T-helper 1 cell treated with Interleukin-12 subunit alpha and Interleukin-12 subunit beta and Interleukin-4 antibody, amounts not matched to agents 30 ng/mL and 1 ng/mL, for 36 hours (primary cell): ENCODE measurements around the gene MACF1. TPM values are rescaled to one million over a fixed set of nuclear protein-coding genes. Genes with fewer than 3 reads are reported as not detected.
"Not testable (repeated sequence)": the region's sequence is repeated elsewhere in the genome, so short reads cannot be mapped to it uniquely, and the experiment has no call there.

Experiments used
- intact Hi-C: fragments of 100-400 bp; cut with micrococcal nuclease; formaldehyde crosslinking; loops from one replicate; pipeline ENCODE4 v1.15.1; 2024
- total RNA-seq: library from RNA; stranded (reverse); gene quantifications from 2 replicates; pipeline ENCODE4 v1.2.3, GENCODE V29; 2022

The MACF1 gene
- total RNA-seq, 1 donor from 2014 or later, result 405 TPM

DNA sequence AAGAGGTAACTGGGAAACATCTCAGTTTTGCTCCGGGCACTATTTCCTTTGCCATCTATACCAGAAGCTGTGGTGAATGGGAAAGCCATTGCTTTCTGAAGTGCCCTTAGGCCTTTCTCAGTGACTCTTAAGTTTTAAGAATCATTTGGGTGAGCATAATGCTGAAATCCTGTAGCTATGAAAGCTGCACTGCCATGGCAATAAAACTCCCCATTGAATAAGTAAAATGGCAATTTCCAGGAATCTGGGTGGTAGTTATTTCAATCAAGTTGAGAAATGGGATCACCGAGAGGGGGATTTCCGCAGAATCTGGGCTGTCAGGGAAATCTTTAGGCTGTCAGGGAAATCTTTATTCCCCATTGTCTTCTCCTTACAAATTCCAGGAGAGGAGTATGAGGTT is 26.8 kb upstream of the MACF1 start:
- intact Hi-C loops, result no loop called here

DNA sequence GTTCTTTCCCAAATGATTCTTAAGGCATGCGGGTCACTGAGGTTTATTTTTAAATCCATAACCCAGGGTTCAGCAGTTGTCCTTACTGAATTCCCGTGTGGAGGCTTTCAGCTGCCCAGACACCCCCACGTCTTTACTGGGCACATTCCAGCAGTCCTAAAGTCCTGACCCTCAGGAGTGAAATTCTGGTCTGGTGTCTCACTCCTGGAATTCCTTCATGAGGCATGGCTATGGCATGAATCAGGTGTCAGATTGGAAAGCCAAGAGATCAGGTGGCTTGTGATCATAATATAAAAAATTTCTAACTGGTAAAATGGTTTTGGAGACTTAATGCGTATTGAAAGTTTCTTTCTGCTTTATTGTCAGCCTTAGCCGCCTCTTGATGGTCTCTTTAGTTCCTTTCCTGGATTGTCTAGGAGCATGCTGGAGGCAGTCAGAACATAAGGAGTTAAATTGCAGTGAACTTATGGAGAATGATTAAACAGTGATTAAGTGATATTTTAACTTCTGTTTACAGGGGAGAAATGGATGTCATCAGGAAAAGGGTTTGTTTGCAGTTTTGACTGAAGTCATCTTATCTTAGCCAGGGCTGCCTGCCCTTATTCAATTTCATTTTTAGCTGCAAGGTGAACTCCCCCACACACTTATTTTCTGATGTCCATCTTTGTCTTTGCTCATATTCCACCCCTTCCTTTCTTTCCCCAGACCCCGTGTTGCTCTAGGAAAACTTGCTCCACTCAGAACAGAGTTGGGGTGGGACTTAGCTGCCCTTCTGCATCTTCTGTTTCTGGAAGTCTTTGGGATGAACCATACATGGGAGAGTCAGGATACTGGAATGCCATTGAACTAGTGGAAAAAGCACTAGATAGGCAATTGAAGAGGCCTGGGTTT is 25.7 kb upstream of the MACF1 start:
- intact Hi-C loops, result no loop called here

DNA sequence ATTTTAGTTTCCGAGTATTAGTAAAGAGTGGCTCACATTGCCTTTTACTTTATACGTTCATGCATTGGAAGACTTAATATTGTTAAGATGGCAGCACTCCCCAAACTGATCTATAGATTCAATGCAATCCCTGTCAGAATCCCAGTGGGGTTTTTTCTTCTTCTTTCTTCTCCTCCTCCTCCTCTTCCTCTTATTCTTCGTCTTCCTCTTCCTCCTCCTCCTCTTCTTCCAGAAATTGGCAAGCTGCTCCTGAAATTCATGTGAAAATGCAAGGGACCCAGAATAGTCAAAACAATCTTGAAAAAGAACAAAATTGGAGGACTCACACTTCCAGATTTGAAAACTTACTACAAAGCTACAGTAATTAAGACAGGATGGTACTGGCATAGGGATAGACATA is 23.2 kb upstream of the MACF1 start:
- intact Hi-C loops, result loop anchor here (5.0 to 10.0 kb wide), 2 partner anchors 36 to 393 kb away; partner anchors contain the start of gene PABPC4

DNA sequence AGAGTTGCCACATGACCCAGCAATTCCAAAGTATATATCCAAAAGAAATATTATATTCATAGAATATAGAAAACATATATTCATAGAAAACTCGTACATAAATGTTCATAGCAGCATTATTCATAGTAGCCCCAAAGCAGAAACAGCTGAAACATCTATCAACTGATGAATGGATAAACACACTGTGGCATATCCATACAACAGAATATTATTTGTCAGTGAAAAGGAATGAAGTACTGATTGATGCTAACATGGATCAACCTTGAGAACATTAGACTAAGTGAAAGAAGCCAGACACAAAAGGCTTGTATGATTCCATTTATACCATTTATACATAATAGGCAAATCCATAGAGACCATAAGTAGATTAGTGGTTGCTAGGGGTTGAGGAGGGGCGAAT is 21.7 kb upstream of the MACF1 start:
- intact Hi-C loops, result loop anchor here (1.0 to 10.0 kb wide), 8 partner anchors 9 to 392 kb away; partner anchors contain the start of gene PABPC4

DNA sequence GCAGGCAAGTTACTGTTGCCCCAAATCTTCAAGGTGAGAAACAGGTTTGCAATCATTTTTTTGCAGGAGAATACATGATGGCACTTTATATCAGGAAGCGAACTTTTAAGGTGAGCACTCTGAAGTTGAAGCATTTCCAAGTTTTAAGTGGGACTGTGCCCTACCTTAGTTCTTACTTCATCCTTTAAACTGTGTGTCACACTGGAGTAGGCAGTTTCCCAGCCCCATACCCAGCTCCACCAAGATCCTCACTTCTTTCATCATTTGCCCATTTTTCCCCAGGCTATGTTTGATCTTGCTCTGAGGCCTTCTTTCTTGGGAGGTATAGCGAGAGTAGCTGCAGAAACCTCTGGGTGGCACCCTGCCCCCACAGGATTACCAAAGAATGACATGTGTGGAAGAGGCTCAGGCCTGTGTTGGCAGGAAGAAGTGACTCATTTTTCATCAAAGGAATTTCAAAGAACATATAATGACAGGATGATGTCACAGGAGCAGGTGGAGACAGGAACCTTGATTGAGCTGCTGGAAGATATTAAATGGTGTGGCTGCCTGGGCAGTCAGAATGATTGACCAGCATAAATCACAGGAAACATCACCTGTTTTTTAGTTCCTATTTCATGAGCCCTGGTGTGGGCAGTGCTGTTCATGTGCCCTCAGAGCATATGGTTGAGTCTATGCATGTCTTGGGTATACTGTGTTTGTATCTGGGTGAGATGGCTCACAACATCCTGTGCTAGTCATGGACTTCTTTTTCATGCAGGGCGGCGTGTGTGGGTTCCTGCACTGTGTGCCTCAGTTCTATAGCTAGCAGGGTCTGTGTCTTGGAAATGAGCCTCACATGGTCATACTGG is 20.8 kb upstream of the MACF1 start:
- intact Hi-C loops, result loop anchor here (1.0 to 10.0 kb wide), 8 partner anchors 9 to 391 kb away; partner anchors contain the start of gene PABPC4

DNA sequence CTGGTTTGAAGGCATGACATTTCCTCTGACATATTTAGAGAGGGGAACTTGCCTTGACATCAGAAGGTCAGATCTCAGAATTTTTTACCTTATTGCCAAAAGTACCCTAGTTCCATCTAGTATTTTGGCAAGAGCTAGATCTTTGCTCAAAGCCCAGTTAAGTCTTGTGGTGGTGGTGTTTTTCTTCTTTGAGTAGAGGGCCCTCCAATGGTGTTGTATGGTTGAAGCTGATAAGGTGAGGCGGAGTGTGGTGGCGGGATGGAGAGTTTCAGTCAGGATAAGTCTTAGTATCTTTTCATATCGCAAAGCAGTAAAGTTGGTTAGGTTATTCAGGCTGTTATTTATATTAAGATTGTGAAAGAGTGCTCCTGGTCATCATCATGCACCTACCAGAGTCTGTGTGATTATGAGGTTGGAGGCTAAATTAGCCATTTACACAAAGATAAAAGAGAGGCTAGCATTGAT is 20.1 kb upstream of the MACF1 start:
- intact Hi-C loops, result loop anchor here (5.0 to 10.0 kb wide), 2 partner anchors 33 to 390 kb away; partner anchors contain the start of gene PABPC4

DNA sequence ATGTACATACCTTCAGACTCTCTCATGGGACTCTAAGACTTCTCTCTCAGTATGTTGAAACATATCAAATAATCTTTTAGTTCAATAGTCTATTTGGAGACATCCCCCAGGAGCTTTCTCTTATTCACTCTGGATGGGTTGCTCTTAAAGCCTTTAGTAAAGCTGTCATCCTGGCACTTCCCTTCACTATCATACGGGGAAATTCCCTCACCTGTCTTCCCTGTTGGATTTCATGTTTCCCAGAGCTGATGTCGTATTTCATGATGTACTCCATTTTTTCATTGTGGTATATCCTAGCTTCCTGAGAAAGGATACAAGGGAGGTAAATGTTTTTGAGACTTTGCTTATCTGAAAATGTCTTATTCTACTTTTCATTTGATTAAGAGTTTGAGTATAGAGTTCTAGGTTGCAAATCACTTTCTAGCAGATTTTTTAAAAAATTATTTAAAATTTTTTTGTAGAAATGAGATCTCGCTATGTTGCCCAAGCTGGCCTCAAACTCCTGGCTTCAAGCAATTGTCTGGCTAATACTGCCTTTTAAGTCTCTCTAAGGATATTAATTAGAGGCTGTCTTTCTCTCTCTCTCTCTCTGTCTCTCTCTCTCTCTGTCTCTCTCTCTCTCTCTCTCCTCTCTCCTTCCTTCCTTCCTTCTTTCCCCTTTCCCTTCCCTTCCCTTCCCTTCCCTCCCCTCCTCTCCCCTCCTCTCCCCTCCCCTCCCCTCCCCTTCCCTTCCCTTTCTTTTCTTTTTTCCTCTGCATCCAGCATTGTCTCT is 17.0 kb upstream of the MACF1 start:
- intact Hi-C loops, result loop anchor here (10.0 kb wide), 1 partner anchor 387 kb away; the partner anchor contains the start of gene PABPC4

DNA sequence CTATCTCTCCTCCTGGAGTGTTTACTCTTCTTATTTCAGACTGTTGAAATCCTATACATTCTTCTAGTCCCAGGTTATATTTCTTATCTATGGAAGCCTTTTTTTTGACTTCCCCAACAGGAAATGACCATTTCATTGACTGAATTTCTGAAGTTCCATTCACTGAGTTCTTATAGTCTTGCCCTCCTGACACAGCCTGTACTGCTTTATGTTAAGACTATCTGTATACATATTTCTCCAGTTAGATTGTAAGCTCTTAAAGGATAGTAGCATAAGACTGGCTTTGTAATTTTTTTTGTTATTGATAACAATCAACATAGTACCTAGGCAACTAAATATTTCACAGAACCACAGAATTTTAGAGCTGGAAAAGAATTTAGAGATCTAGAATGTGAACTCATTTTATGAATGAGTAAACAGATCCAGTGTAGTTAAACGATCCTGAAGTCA is 14.9 kb upstream of the MACF1 start:
- intact Hi-C loops, result loop anchor here (5.0 to 10.0 kb wide), 9 partner anchors 38 to 1205 kb away; partner anchors contain the start of genes AKIRIN1, CAP1, MYCBP and PABPC4

DNA sequence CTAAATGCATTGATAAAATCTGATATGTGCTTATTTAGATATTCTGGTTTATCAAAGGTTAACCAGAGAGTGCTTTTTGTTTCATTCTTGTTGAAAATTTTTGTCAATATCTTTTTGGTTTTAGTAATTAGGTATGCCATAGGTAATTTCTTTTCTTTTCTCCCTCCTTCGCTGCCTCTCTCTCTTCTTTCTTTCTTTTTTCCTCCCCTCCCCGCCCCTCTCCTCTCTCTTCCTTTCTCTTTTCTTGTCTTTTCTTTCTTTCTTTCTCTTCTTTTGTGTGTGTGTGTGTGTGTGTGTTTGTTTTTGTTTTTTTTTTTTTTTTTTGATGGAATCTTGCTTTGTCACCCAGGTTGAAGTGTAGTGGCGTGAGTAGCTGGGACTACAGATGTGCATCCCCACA is 14.4 kb upstream of the MACF1 start:
- intact Hi-C loops, result loop anchor here (5.0 to 10.0 kb wide), 8 partner anchors 37 to 1205 kb away; partner anchors contain the start of genes AKIRIN1, CAP1, MYCBP and PPIE

DNA sequence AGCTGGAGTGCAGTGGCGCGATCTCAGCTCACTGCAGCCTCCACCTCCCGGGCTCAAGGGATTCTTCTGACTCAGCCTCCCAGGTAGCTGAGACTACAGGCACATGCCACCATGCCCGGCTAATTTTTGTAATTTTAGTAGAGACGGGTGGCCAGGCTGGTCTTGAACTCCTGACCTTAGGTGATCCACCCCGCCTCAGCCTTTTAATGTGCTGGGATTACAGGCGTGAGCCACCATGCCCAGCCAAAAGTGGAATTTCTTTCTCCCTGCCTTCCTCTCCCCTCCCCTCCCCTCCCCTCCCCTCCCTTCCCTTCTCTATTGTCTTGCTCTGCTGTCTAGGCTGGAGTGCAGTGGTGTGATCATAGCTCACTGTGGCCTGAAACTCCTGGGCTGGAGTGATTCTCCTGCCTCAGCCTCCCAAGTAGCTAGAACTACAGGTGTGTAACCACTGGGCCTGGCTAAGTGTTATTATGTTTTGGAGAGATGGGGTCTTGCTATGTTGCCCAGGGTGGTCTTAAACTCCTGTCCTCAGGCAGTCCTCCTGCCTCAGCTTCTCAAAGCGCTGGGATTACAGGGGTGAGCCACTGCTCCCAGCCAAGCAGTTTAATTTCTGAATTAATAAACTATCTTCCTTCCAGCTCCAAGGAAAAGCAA is 10.0 kb upstream of the MACF1 start:
- intact Hi-C loops, result loop anchor here (5.0 to 10.0 kb wide), 8 partner anchors 33 to 1200 kb away; partner anchors contain the start of genes AKIRIN1, CAP1, MYCBP and PPIE

DNA sequence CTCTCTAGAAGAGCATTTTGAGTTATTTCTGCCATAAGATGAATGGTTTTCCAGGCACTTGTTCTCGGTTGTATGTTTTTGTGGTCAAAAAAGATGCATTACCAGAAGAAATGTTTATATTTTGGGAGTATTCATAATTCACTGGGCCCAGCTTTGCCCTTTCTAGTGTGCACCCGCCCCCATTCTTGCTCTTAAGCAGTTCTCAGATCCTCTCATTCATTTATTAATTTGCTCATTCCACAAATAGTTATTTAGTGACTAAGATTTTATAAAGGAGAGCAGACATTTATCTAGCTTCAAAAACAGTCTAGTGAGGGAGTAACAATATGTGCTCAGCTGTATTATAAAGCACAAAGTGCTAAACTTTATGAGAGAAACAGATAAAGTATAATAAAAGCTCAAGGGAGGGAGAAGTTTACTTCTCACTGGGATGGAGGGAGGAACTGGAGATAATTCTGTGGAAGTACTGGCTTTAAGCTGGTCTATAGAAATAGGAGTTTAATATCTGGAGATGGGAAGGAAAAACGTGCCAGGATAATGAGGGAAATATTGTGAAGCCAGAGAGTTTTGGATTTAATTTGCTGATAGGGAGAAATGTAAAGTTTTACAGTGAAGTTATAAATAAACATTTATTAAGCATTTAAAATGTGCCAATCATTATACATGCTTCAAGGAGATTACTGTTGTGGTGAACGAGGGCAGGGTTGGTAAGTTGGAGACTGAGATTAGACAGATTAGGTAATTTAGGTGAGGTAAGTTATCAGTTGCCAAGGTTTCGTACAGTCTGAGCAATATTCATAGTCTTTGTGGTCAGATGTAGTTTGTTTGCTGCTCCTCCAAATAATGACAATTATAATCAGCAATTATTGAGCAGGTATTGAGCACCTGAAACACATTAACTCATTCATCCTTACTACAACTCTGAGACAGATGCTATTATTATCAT is 9.1 kb upstream of the MACF1 start:
- intact Hi-C loops, result loop anchor here (2.0 to 10.0 kb wide), 6 partner anchors 169 to 1199 kb away; partner anchors contain the start of genes AKIRIN1, CAP1, NDUFS5 and PPIE

DNA sequence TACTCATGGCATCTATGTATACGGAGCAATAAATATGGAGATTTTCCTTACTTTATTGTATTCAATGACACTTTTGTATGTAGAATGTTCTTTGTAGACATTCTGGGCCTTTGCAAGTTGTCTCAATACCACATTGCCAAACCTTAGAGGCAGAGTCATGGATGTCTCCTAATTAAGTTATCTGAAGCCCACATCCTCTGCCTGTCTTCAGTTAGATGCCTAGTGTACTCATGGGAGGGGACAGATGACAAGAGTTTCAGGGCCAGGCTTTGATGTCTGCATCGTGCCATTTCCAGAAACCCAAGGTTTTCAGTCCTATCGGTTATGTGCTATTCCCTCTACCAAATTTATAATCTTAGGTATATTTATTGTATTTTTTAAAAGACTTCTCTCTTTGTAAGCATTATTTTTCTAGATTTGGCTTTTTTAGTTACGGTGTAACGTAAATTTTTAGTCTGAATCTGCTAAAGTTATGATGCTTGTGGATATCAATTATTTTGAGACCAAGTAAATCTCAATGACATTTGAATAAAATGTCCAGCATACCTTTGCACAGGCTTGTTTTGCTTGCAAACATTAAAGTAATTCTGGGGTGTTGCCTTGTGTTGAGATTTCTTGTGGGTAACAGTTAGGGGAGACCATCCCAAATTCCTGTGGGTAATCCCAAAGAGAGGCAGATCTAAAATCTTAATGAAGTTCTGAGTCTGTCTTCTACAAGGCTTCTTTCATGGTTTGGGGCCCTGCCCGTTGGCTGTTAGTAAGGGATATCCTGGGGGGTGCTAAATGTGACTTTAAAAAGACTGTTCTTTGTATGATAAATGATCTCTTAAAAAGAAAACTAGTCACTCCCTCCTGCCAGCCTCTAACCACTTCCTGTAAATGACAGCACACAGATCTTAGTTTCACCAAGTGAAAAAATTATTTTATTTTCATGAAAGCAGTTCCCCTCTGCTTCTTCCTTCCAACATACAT is 8.0 kb upstream of the MACF1 start:
- intact Hi-C loops, result loop anchor here (1.0 to 10.0 kb wide), 10 partner anchors 9 to 1198 kb away; partner anchors contain the start of genes AKIRIN1, CAP1, NDUFS5 and PPIE

DNA sequence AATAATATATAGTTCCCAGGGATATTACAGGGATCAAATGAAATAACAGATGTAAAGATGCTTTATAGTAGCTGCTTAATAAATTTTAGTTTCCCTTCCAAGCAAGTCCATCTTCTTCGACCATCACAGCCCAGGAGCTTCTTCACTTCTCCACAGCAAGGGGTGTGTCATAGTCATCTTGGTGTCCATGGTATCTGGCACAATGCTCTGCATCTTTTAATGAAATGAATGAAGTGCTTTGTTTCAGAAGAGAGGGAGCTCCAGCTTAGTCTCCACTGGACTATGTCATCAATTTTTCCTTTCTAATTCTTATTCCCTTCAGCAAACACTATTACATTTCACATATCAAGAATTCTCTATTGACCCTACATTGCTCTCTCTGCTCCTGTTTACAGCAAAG is 4.9 kb upstream of the MACF1 start:
- intact Hi-C loops, result loop anchor here (10.0 kb wide), 5 partner anchors 205 to 1195 kb away; partner anchors contain the start of genes AKIRIN1, CAP1, PPIE and UTP11

DNA sequence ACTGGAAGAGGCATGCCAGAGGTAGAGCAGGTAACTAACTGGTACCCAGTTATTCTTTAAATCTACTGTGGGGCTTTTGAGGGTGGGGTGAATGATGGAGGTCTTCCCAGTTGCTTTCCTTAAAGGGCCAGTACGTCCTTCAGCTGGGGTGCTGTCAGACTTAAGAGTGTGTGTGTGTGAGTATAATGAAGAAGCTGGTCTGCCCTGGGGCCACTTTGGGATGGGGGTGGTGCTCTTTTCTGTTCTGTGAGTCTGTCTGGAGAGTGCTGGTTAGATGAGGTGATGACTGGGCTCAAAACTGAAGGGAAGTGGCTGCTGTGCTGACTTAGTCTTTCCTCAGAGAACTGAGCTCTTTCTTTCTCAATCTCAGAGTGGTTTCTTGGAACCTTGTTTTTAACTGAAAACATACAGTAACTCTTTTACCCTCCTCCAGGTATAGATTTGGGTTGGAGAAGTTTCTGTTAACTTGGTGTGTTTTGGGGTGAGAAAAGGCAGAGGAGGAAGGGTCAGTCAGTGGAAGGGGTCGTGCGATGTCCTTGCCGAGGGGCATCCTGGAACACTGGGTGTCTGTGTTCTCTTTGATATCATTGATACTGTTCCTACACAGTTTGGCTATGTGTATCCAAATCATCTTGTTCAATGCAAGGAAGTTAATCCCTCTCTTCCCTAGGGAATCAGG is 746 bp downstream of the MACF1 start:
- intact Hi-C loops, result loop anchor here (1.0 kb wide), 4 partner anchors 8 to 22 kb away; no protein-coding TSS in a partner anchor

DNA sequence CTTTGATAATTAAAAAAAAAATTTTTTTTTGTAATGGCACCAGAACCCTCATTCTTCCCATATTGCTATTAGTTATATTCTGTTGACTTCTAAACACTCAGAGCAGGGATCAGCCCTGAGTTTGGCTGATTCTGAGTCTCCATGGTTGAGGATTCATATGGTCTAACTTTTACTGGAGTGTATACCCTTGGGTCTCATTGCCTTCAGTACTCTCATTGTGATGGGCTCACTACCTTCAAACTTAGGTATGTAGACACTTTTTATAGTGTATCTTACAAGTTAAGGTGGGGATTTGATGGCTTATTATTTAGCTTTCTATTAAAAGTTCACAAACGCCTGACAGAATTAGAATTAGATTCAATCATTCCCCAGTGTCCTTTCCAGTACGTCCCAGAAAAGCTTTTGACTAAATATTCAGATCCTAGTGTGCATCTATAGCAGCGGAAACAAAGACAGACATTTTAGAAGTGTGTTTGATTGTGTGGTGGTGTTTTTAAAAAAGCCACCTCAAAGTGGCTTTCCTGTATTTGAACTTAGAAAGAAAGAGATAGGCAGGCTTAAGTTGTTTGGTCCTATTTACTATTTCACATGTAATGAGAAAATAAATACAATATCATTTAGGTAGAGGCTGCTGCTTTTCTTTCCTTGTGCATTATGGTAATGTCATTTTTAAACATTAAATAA is 1.4 kb downstream of the MACF1 start:
- intact Hi-C loops, result loop anchor here (1.0 kb wide), 4 partner anchors 9 to 23 kb away; no protein-coding TSS in a partner anchor

DNA sequence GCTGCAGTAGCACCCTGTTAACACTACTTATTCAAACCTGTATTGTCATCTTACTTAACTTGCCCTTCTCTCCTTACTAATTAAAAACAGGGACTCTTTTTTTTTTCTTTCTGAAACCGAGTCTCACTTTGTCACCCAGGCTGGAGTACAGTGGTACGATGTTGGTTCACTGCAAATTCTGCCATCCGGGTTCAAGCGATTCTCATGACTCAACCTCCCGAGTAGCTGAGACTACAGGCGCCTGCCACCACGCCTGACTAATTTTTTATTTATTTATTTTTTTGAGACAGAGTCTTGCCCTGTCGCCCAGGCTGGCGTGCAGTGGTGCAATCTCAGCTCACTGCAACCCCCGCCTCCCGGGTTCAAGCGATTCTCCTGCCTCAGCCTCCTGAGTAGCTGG is 3.9 kb downstream of the MACF1 start:
- intact Hi-C loops, result not testable (repeated sequence)
